Peyer's patch (tissue), 4 donors: ENCODE results near the gene CD81.
"Not testable (repeated sequence)": the region's sequence is repeated elsewhere in the genome, so short reads cannot be mapped to it uniquely, and the experiment has no call there.

Experiments
- CTCF ChIP-seq, 6 experiments: fragments of 450-650 bp in 4 of 6; fragments of 200-600 bp in 2 of 6; sonication (generic) in 1 of 6; IDR thresholded peaks; one replicate each; pipeline ENCODE4 v1.5.1; 2017 to 2019; ENCODE audit warnings: antibody characterized with exemption in 6 of 6, mild to moderate bottlenecking in 3 of 6, moderate library complexity in 1 of 6
- POLR2A ChIP-seq, 2 donors: fragments of 450-650 bp; IDR thresholded peaks; one replicate each; pipeline ENCODE4 v1.5.1; 2017; ENCODE audit warnings: antibody characterized with exemption in 2 of 2, mild to moderate bottlenecking in 2 of 2, moderate library complexity in 2 of 2

- not testable (repeated sequence) for TF ChIP-seq CTCF, POLR2A (IDR thresholded peaks at IDR 0.05)
Measured at GRCh38 chr11:2357651-2358050, 19.5 kb upstream of the CD81 start.
